B cell (primary cell): ENCODE data around the gene PTPN1. TPM values are rescaled to one million over a fixed set of nuclear protein-coding genes. Genes with fewer than 3 reads are reported as not detected.

ENCODE experiments used
- ATAC-seq: fragments of 200-7000 bp; cut with Tn5 transposase; one replicate; pipeline ENCODE4 v1.10.0; 2021; ENCODE audit warnings: low read depth, mild to moderate bottlenecking, moderate number of reproducible peaks, moderate library complexity
- CTCF ChIA-PET: fragments of 350-600 bp; sonication (Branson Sonifier 250); formaldehyde crosslinking; loops from one replicate; lab custom pipeline; 2021; ENCODE audit warnings: antibody characterized with exemption, inconsistent platforms; lab: Charles Lee
- POLR2A ChIA-PET: fragments of 350-600 bp; sonication (Branson Sonifier 250); formaldehyde crosslinking; loops from one replicate; lab custom pipeline; 2021; ENCODE audit warnings: antibody characterized with exemption; lab: Charles Lee
- DNase-seq: peaks from one replicate; pipeline ENCODE4 v3.0.0; 2013
- H2AFZ ChIP-seq: 2 replicates; pipeline ENCODE4 v1.6.1; 2012; ENCODE audit warnings: mild to moderate bottlenecking, low read depth, low read length; ENCODE audit not compliant: insufficient read depth, poor library complexity, severe bottlenecking
- H3K27ac ChIP-seq, 2 donors: 1 replicate in 1 of 2; 2 replicates in 1 of 2; pipeline ENCODE4 v1.5.1; 2012 to 2013; ENCODE audit warnings: low read length in 2 of 2, mild to moderate bottlenecking in 2 of 2, moderate library complexity in 1 of 2
- H3K27me3 ChIP-seq, 4 experiments: fragments of 200-600 bp in 1 of 4; sonication (generic) in 1 of 4; replicated peaks in 1 of 4; 1 replicate in 2 of 4; 2 replicates in 2 of 4; pipeline versions ENCODE4 v1.6.1 to v1.7.0; 2013 to 2016; ENCODE audit warnings: low read length in 3 of 4, mild to moderate bottlenecking in 2 of 4, mixed read lengths in 1 of 4, moderate library complexity in 1 of 4; ENCODE audit not compliant: insufficient read depth in 4 of 4, control insufficient read depth in 3 of 4; ENCODE audit errors: control extremely low read depth in 1 of 4
- H3K36me3 ChIP-seq, 2 experiments: replicated peaks in 1 of 2; 1 replicate in 1 of 2; 2 replicates in 1 of 2; pipeline versions ENCODE4 v1.6.1 to v1.7.1; 2013; ENCODE audit warnings: low read length in 1 of 2; ENCODE audit not compliant: insufficient read depth in 2 of 2, control insufficient read depth in 1 of 2; ENCODE audit errors: control extremely low read depth in 1 of 2, extremely low read depth in 1 of 2
- H3K4me1 ChIP-seq, 2 donors: fragments of 200-600 bp in 1 of 2; sonication (generic) in 1 of 2; 1 replicate in 1 of 2; 2 replicates in 1 of 2; pipeline versions ENCODE4 v1.5.1 to v1.6.1; 2013 to 2017; ENCODE audit warnings: low read length in 2 of 2; ENCODE audit not compliant: control insufficient read depth in 2 of 2, insufficient read depth in 2 of 2
- H3K4me2 ChIP-seq: replicated peaks from 2 replicates; pipeline ENCODE3; 2012; ENCODE audit warnings: mild to moderate bottlenecking, low read depth, low read length; ENCODE audit not compliant: poor library complexity, severe bottlenecking
- H3K4me3 ChIP-seq, 5 experiments: fragments of 200-600 bp in 1 of 5; sonication (generic) in 1 of 5; 1 replicate in 3 of 5; 2 replicates in 2 of 5; pipeline versions ENCODE4 v1.5.1 to v1.7.0; 2011 to 2016; ENCODE audit warnings: low read length in 4 of 5, mild to moderate bottlenecking in 4 of 5, low read depth in 2 of 5, control low read depth in 1 of 5, moderate library complexity in 1 of 5; ENCODE audit not compliant: insufficient read depth in 1 of 5; ENCODE audit errors: control extremely low read depth in 1 of 5, extremely low read depth in 1 of 5
- H3K79me2 ChIP-seq: fragments of 200-600 bp; sonication (generic); one replicate; pipeline ENCODE4 v1.6.0; 2016; ENCODE audit warnings: low read length; ENCODE audit not compliant: control insufficient read depth, insufficient read depth
- H3K9ac ChIP-seq: fragments of 200-600 bp; sonication (generic); 2 replicates; pipeline ENCODE4 v1.6.1; 2017; ENCODE audit warnings: mild to moderate bottlenecking, low read length, moderate library complexity
- H3K9me3 ChIP-seq, 3 donors: one replicate each; pipeline versions ENCODE4 v1.6.1 to v1.7.1; 2013; ENCODE audit warnings: low read length in 2 of 3; ENCODE audit not compliant: control insufficient read depth in 2 of 3, insufficient read depth in 1 of 3; ENCODE audit errors: control extremely low read depth in 1 of 3
- H4K20me1 ChIP-seq: 2 replicates; pipeline ENCODE4 v1.6.0; 2012; ENCODE audit warnings: mild to moderate bottlenecking, low read length; ENCODE audit not compliant: insufficient read depth, control insufficient read depth, poor library complexity, severe bottlenecking
- H3K27ac Mint-ChIP-seq: one replicate; pipeline ENCODE4 v1.8.0; 2021; ENCODE audit warnings: mixed read lengths
- H3K27me3 Mint-ChIP-seq: one replicate; pipeline ENCODE4 v1.8.0; 2021; ENCODE audit warnings: mixed read lengths
- H3K4me1 Mint-ChIP-seq: one replicate; pipeline ENCODE4 v1.8.0; 2021; ENCODE audit warnings: mixed read lengths
- H3K4me3 Mint-ChIP-seq: one replicate; pipeline ENCODE4 v1.8.0; 2021; ENCODE audit warnings: mixed read lengths
- H3K9me3 Mint-ChIP-seq: one replicate; pipeline ENCODE4 v1.8.0; 2022; ENCODE audit warnings: mixed read lengths; ENCODE audit not compliant: insufficient read depth
- CTCF ChIP-seq: fragments of 200-600 bp; IDR thresholded peaks from one replicate; pipeline ENCODE4 v1.8.0; 2022; ENCODE audit warnings: antibody characterized with exemption, mild to moderate bottlenecking
- EZH2 ChIP-seq: IDR thresholded peaks from 2 replicates; pipeline ENCODE4 v1.6.1; 2012; ENCODE audit warnings: borderline replicate concordance, low read depth, mild to moderate bottlenecking, moderate library complexity, low read length; ENCODE audit not compliant: insufficient read depth, poor library complexity, severe bottlenecking
- WGBS: methylation state at CpG from one replicate; pipeline ENCODE4 v1.1.5; 2013; ENCODE audit warnings: missing lambda C conversion rate; ENCODE audit not compliant: insufficient coverage; 5-methylcytosine and 5-hydroxymethylcytosine counted together
- intact Hi-C: fragments of 100-400 bp; cut with micrococcal nuclease; formaldehyde crosslinking; loops from one replicate; pipeline ENCODE4 v1.10.0; 2022
- polyA plus RNA-seq: library from polyadenylated mRNA; depleted of rRNA; stranded (reverse); fragments of >200 nt; gene quantifications from 2 replicates; pipeline ENCODE4 v1.2.3, GENCODE V29; 2012
- total RNA-seq, 2 donors: library from RNA; stranded (reverse); fragments of 120-200 nt in 1 of 2; gene quantifications; 1 replicate in 1 of 2; 2 replicates in 1 of 2; pipeline versions ENCODE4 v1.2.3 to v1.2.4, GENCODE V29; 2013 to 2022

PTPN1 gene
- total and polyA plus RNA-seq, 2 donors (not counting 1 experiment from before 2014, with no cell fraction given): 77.4 to 134 TPM

- H3K36me3 ChIP-seq: peaks cover 7 to 57% of the 10 kb centered on the region in 2 experiments
- Mint-ChIP-seq H3K27ac (no peak overlapping the region), H3K4me3 (no peak overlapping the region), H3K9me3 (no peaks in the 10 kb centered on the region), H3K4me1 (peaks cover 58% of the 10 kb centered on the region), H3K27me3 (no peaks in the 10 kb centered on the region)
- H3K4me2 ChIP-seq: no peak overlapping the region
- intact Hi-C loops: no loop called here
- ChIA-PET POLR2A (interaction anchor here (0.7 kb wide), 1 partner anchor 76 kb away, joined by 3 read pairs; no protein-coding TSS in a partner anchor), CTCF (interaction anchor here (0.8 to 1.9 kb wide), 4 partner anchors 8 to 14 kb away, joined by 4 to 5 read pairs (median 4); no protein-coding TSS in a partner anchor)
- no peak for ATAC-seq
- 100% methylated on average over 1 of the region's 6 CpGs for WGBS
- H3K27me3 ChIP-seq: no peaks in the 10 kb centered on the region
- peaks cover 12 to 16% of the 10 kb centered on the region in 2 donors for H3K4me1 ChIP-seq
- H3K9ac ChIP-seq: no peak overlapping the region
- no peak overlapping the region for H2AFZ ChIP-seq
- no peak for TF ChIP-seq EZH2
- TF ChIP-seq CTCF: no peak
- peaks cover 100% of the 10 kb centered on the region for H3K79me2 ChIP-seq
- no peak for DNase-seq
- H3K9me3 ChIP-seq: peaks cover 1 to 5% (median 4%) of the 10 kb centered on the region in 3 donors
- H3K27ac ChIP-seq: no peak overlapping the region
- no peak overlapping the region for H3K4me3 ChIP-seq
- peaks cover 70% of the 10 kb centered on the region for H4K20me1 ChIP-seq
Observed at GRCh38 chr20:50559149-50559548, 49.0 kb downstream of the PTPN1 start.

- Histone ChIP-seq H4K20me1 (peaks cover 76% of the 10 kb centered on the region), H3K4me1 (peaks cover 11 to 15% of the 10 kb centered on the region in 2 donors), H3K9ac (no peak overlapping the region), H3K9me3 (peaks cover 0 to 4% (median under 1%) of the 10 kb centered on the region in 3 donors), H3K36me3 (peaks cover 7 to 66% of the 10 kb centered on the region in 2 experiments), H3K27ac (no peak overlapping the region), H3K4me3 (no peak overlapping the region), H3K79me2 (peaks cover 100% of the 10 kb centered on the region), H3K4me2 (peak overlapping the region; percentile 0), H3K27me3 (no peaks in the 10 kb centered on the region), H2AFZ (no peak overlapping the region)
- TF ChIP-seq CTCF (no peak), EZH2 (no peak)
- peak overlapping the region; percentile 37 for H3K27ac Mint-ChIP-seq
- H3K9me3 Mint-ChIP-seq: no peaks in the 10 kb centered on the region
- WGBS: 94% methylated on average over 3 of the region's 8 CpGs
- DNase-seq (no peak), ATAC-seq (no peak)
- intact Hi-C loops: no loop called here
- ChIA-PET POLR2A (interaction anchor here (0.7 kb wide), 1 partner anchor 77 kb away, joined by 3 read pairs; no protein-coding TSS in a partner anchor), CTCF (interaction anchor here (0.6 to 3.3 kb wide), 5 partner anchors 9 to 40 kb away, joined by 3 to 18 read pairs (median 3); no protein-coding TSS in a partner anchor)
- peaks cover 59% of the 10 kb centered on the region for H3K4me1 Mint-ChIP-seq
- no peak overlapping the region for H3K4me3 Mint-ChIP-seq
- H3K27me3 Mint-ChIP-seq: no peaks in the 10 kb centered on the region
Observed at GRCh38 chr20:50559856-50560638, 49.9 kb downstream of the PTPN1 start.
